Loucy (cell line): ENCODE results near the gene ROBO1.

Source experiments
- H2AFZ ChIP-seq: fragments of 200-600 bp; sonication (generic); 2 replicates; pipeline ENCODE4 v1.6.0; 2016; ENCODE audit warnings: antibody characterized with exemption, mild to moderate bottlenecking, low read length, moderate library complexity
- H3F3A ChIP-seq: fragments of 200-600 bp; 2 replicates; pipeline ENCODE4 v1.6.0; 2016; ENCODE audit warnings: antibody characterized with exemption, low read depth, mild to moderate bottlenecking
- H3K27me3 ChIP-seq: fragments of 200-600 bp; sonication (generic); 2 replicates; pipeline ENCODE4 v1.6.1; 2014; ENCODE audit warnings: low read length, mild to moderate bottlenecking; ENCODE audit not compliant: insufficient read depth, poor library complexity, severe bottlenecking
- H3K36me3 ChIP-seq: fragments of 200-600 bp; sonication (generic); 2 replicates; pipeline ENCODE4 v1.6.1; 2016; ENCODE audit warnings: low read length; ENCODE audit not compliant: insufficient read depth
- H3K4me1 ChIP-seq: fragments of 200-600 bp; sonication (generic); 2 replicates; pipeline ENCODE4 v1.5.1; 2014; ENCODE audit warnings: low read length, mild to moderate bottlenecking; ENCODE audit not compliant: insufficient read depth, poor library complexity, severe bottlenecking
- H3K4me2 ChIP-seq: fragments of 200-600 bp; sonication (generic); 2 replicates; pipeline ENCODE4 v1.6.0; 2014; ENCODE audit warnings: antibody characterized with exemption, low read length, low read depth, mild to moderate bottlenecking; ENCODE audit not compliant: poor library complexity, severe bottlenecking
- H3K4me3 ChIP-seq: fragments of 200-600 bp; sonication (generic); 2 replicates; pipeline ENCODE4 v1.5.1; 2014; ENCODE audit warnings: low read length, mild to moderate bottlenecking, mixed read lengths; ENCODE audit not compliant: poor library complexity, severe bottlenecking
- H3K79me2 ChIP-seq: fragments of 200-600 bp; sonication (generic); 2 replicates; pipeline ENCODE4 v1.6.1; 2014; ENCODE audit warnings: low read length; ENCODE audit not compliant: insufficient read depth
- H3K9ac ChIP-seq: fragments of 200-600 bp; sonication (generic); 2 replicates; pipeline ENCODE4 v1.6.0; 2014; ENCODE audit warnings: mild to moderate bottlenecking, low read depth, low read length, moderate library complexity; ENCODE audit not compliant: poor library complexity, severe bottlenecking
- H3K9me2 ChIP-seq: fragments of 200-600 bp; sonication (generic); replicated peaks from 2 replicates; pipeline ENCODE4 v1.6.1; 2016; ENCODE audit warnings: low read depth, low read length, mixed read lengths
- H3K9me3 ChIP-seq: fragments of 200-600 bp; sonication (generic); 2 replicates; pipeline ENCODE4 v1.6.1; 2014; ENCODE audit warnings: mild to moderate bottlenecking, antibody characterized with exemption, low read length, low read depth; ENCODE audit not compliant: insufficient read depth
- H4K20me1 ChIP-seq: fragments of 200-600 bp; sonication (generic); 2 replicates; pipeline ENCODE4 v1.6.0; 2014; ENCODE audit warnings: antibody characterized with exemption, low read length, mild to moderate bottlenecking; ENCODE audit not compliant: insufficient read depth, poor library complexity, severe bottlenecking
- EZH2phosphoT487 ChIP-seq: fragments of 200-600 bp; IDR thresholded peaks from 2 replicates; pipeline ENCODE4 v1.6.1; 2018; ENCODE audit warnings: antibody characterized with exemption, mild to moderate bottlenecking, moderate library complexity, borderline replicate concordance
- TF ChIP-seq, protein P1 (sequence below): fragments of 200-600 bp; sonication (generic); conservative IDR thresholded peaks from 2 replicates; pipeline ENCODE4 v1.5.1; 2014; ENCODE audit warnings: mild to moderate bottlenecking, antibody characterized with exemption, low read length

Gene ROBO1

GRCh38 chr3:78830470-78830869 is 937.3 kb downstream of the ROBO1 start:
- H2AFZ ChIP-seq, result no peak overlapping the region
- H3K36me3 ChIP-seq, result no peaks in the 10 kb centered on the region
- H3F3A ChIP-seq, result no peaks in the 10 kb centered on the region
- H4K20me1 ChIP-seq, result no peaks in the 10 kb centered on the region
- no peak for TF ChIP-seq EZH2phosphoT487
- TF ChIP-seq, protein P1, sequence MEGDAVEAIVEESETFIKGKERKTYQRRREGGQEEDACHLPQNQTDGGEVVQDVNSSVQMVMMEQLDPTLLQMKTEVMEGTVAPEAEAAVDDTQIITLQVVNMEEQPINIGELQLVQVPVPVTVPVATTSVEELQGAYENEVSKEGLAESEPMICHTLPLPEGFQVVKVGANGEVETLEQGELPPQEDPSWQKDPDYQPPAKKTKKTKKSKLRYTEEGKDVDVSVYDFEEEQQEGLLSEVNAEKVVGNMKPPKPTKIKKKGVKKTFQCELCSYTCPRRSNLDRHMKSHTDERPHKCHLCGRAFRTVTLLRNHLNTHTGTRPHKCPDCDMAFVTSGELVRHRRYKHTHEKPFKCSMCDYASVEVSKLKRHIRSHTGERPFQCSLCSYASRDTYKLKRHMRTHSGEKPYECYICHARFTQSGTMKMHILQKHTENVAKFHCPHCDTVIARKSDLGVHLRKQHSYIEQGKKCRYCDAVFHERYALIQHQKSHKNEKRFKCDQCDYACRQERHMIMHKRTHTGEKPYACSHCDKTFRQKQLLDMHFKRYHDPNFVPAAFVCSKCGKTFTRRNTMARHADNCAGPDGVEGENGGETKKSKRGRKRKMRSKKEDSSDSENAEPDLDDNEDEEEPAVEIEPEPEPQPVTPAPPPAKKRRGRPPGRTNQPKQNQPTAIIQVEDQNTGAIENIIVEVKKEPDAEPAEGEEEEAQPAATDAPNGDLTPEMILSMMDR, result no peak
- no peaks in the 10 kb centered on the region for H3K9me3 ChIP-seq
- no peaks in the 10 kb centered on the region for H3K4me1 ChIP-seq
- H3K9me2 ChIP-seq, result no peaks in the 10 kb centered on the region
- H3K4me3 ChIP-seq, result no peak overlapping the region
- H3K4me2 ChIP-seq, result no peak overlapping the region
- no peaks in the 10 kb centered on the region for H3K27me3 ChIP-seq
- H3K79me2 ChIP-seq, result no peaks in the 10 kb centered on the region
- no peak overlapping the region for H3K9ac ChIP-seq

- TF ChIP-seq, protein P1, result no peak
- no peak for TF ChIP-seq EZH2phosphoT487
- Histone ChIP-seq H3K9ac (no peak overlapping the region), H3K4me3 (no peak overlapping the region), H3K9me2 (no peaks in the 10 kb centered on the region), H2AFZ (no peak overlapping the region), H3K4me1 (no peaks in the 10 kb centered on the region), H4K20me1 (no peaks in the 10 kb centered on the region), H3K27me3 (no peaks in the 10 kb centered on the region), H3K9me3 (no peaks in the 10 kb centered on the region), H3F3A (no peaks in the 10 kb centered on the region), H3K79me2 (no peaks in the 10 kb centered on the region), H3K4me2 (no peak overlapping the region), H3K36me3 (no peaks in the 10 kb centered on the region)
These were observed 940.2 kb downstream of the ROBO1 start for GRCh38 chr3:78827618-78828017.

DNA sequence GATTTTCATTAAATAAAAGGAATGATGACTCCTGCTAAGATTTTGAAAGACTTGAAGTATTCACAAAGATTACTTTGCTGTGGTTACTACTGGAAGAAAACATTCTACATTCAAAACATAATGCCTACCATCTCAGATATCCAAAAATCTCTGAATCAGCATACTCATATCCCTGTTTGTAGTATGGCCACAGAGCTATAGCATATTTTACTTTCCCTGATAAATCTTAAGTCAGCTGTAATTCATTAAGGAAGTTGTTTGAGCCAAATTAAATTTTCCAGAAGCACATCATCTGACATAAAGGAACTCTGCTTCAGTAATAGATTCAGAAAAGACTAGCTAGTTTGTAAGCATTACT is 942.0 kb downstream of the ROBO1 start:
- Histone ChIP-seq H3K27me3 (no peaks in the 10 kb centered on the region), H3K9me2 (no peaks in the 10 kb centered on the region), H3K9ac (no peak overlapping the region), H3K4me2 (no peak overlapping the region), H3K4me3 (no peak overlapping the region), H2AFZ (no peak overlapping the region), H3K9me3 (no peaks in the 10 kb centered on the region), H3F3A (no peaks in the 10 kb centered on the region), H3K4me1 (no peaks in the 10 kb centered on the region), H4K20me1 (no peaks in the 10 kb centered on the region), H3K79me2 (no peaks in the 10 kb centered on the region), H3K36me3 (no peaks in the 10 kb centered on the region)
- TF ChIP-seq EZH2phosphoT487, result no peak
- TF ChIP-seq, protein P1, result no peak
